Ishikawa (cell line): ENCODE measurements around the gene DSC2.

ENCODE experiments used
- CEBPB ChIP-seq: IDR thresholded peaks from 2 replicates; pipeline ENCODE4 v1.6.1; 2012
- CREB1 ChIP-seq: IDR thresholded peaks from 2 replicates; pipeline ENCODE4 v1.6.1; 2012; ENCODE audit warnings: low read depth
- EGR1 ChIP-seq: IDR thresholded peaks from 2 replicates; pipeline ENCODE4 v1.6.1; 2012
- EP300 ChIP-seq: IDR thresholded peaks from 2 replicates; pipeline ENCODE4 v1.6.1; 2012; ENCODE audit warnings: borderline replicate concordance
- FOXM1 ChIP-seq: IDR thresholded peaks from 2 replicates; pipeline ENCODE4 v1.6.1; 2012; ENCODE audit warnings: low read depth, borderline replicate concordance
- NFIC ChIP-seq: IDR thresholded peaks from 2 replicates; pipeline ENCODE4 v1.6.1; 2012
- RAD21 ChIP-seq: IDR thresholded peaks from 2 replicates; pipeline ENCODE4 v1.6.1; 2012; ENCODE audit warnings: low read depth
- REST ChIP-seq: IDR thresholded peaks from 2 replicates; pipeline ENCODE4 v1.6.1; 2012; ENCODE audit warnings: low read depth, mild to moderate bottlenecking
- TAF1 ChIP-seq: IDR thresholded peaks from 2 replicates; pipeline ENCODE4 v1.6.1; 2012; ENCODE audit warnings: low read depth, mild to moderate bottlenecking
- TCF12 ChIP-seq: IDR thresholded peaks from 2 replicates; pipeline ENCODE4 v1.6.1; 2012; ENCODE audit warnings: low read depth
- TEAD4 ChIP-seq: IDR thresholded peaks from 2 replicates; pipeline ENCODE4 v1.6.1; 2012
- USF1 ChIP-seq: IDR thresholded peaks from 2 replicates; pipeline ENCODE4 v1.6.1; 2012
- YY1 ChIP-seq: IDR thresholded peaks from 2 replicates; pipeline ENCODE4 v1.6.1; 2012; ENCODE audit warnings: low read depth
- ZBTB7A ChIP-seq: IDR thresholded peaks from 2 replicates; pipeline ENCODE4 v1.6.1; 2012; ENCODE audit warnings: low read depth
- TF ChIP-seq, protein P1 (sequence below): IDR thresholded peaks from 2 replicates; pipeline ENCODE4 v1.6.1; 2012

The DSC2 gene

DNA sequence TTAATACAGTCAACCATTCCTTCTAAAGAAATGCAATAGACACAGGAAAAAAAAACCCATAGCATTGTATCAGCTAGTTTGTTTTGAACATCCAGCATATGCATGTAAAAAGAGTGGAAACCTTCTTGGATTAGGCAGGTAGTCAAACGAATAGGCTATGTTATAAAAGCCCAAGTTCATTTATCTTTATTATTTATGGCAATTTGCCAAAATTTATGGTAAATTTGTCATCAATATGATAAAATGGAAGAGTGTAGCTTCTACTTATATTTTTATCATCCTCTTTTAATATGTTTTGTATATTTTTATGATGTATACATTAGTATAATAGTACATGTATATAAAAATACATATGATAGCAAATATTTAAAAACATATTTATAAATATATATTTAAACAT lies 36.5 kb upstream of the DSC2 start:
- TF ChIP-seq EP300 = no peak

DNA sequence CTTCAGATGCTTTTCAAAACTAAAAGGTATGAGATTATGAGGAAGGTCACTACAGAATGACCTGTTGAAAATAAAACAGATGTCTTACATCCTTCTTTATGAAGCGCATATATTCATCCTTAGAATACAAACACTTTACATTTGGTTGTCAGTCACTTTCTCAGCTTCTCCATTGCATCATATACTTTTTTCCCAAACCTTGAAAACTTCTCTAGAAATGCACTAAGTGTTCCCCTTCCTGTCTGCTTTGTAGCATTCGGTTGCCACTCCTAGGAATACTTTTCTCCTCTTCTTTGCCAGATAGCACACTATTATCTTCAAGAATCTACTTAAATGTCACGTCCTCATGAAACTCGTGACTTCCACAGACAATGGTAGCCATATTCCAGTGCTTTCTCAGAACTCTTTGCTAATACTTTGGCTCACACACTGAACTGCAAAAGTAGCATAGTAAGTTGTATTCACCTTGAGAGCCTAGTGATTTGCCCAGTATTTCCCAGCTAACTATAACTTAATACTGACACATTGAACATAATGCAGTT lies 32.8 kb upstream of the DSC2 start:
- TF ChIP-seq CREB1 (no peak), REST (no peak), NFIC (no peak), YY1 (no peak), TAF1 (no peak), USF1 (no peak), CEBPB (no peak), EP300 (no peak), FOXM1 (no peak), EGR1 (no peak), RAD21 (no peak), TEAD4 (no peak), ZBTB7A (no peak), TCF12 (no peak)
- TF ChIP-seq, protein P1, sequence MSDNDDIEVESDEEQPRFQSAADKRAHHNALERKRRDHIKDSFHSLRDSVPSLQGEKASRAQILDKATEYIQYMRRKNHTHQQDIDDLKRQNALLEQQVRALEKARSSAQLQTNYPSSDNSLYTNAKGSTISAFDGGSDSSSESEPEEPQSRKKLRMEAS = no peak

DNA sequence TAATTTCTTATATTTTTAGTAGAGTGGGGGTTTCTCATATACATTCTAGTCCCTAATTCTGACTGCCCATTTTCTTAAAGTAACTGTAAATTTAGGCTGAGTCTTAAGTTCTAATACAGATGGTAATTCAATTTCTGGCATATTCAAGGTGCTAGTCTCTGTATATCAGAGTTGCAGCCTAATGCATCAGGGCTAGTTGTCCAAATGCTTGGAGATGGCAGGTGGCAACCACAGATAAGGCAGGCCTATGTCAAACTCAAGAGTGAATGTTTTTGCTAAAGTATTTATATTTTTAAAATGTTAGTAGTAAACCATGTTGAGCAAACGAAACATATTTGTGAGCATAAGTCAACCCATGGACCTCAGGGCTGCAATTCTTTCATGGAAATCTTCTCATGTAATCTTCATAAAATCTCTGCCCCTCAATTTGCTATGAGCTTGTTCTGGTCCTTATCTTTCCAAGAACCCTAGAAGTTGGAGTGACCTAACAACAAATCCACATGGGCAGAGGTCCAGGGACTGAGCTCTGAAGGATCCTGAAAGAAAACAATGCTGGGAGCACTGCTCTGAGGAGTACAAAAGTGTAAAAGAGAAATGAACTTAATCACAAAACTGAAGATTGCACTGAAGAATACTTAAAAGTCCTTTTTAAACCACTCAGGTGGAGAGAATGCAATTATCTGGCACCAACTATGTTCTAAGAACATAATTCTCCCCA lies 27.3 kb upstream of the DSC2 start:
- no peak for TF ChIP-seq TAF1
- TF ChIP-seq TEAD4 = no peak
- TF ChIP-seq CEBPB = no peak
- no peak for TF ChIP-seq NFIC
- TF ChIP-seq REST = no peak
- no peak for TF ChIP-seq CREB1
- TF ChIP-seq EGR1 = no peak
- TF ChIP-seq, protein P1 = no peak
- no peak for TF ChIP-seq USF1
- TF ChIP-seq FOXM1 = no peak
- TF ChIP-seq RAD21 = no peak
- no peak for TF ChIP-seq TCF12
- no peak for TF ChIP-seq ZBTB7A
- no peak for TF ChIP-seq YY1
- no peak for TF ChIP-seq EP300

DNA sequence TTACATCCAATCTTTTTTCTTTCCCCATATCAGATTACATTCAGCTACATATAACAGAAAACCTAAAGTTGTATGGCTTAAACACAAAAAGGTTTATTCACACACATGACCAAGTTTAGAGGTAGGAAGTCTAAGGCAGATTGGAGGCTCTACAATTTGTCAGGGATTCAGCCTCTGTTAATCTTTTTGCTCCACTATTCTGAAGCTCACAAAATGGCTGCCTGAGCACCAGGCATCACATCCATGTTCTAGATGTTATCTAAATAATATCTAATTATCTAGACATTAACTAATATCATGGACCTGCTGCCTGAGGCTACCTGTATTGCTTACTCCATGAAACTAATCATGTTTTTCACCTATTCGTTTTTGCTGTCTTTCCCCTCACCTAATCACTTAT lies 23.7 kb upstream of the DSC2 start:
- TF ChIP-seq YY1 (no peak), NFIC (no peak), ZBTB7A (no peak), CEBPB (no peak), CREB1 (no peak), FOXM1 (no peak), RAD21 (no peak), TCF12 (no peak), USF1 (no peak), TAF1 (no peak), TEAD4 (no peak), EGR1 (no peak), EP300 (no peak)
- TF ChIP-seq, protein P1 = no peak

GRCh38 chr18:31120594-31120993 lies 18.4 kb upstream of the DSC2 start:
- TF ChIP-seq TAF1 (no peak), CEBPB (no peak), TCF12 (no peak), REST (no peak), CREB1 (no peak), YY1 (no peak), RAD21 (no peak), EGR1 (no peak), USF1 (no peak), EP300 (no peak), NFIC (no peak), ZBTB7A (no peak), TEAD4 (no peak), FOXM1 (no peak)
- TF ChIP-seq, protein P1 = no peak
